Hepatocyte (in vitro differentiated cells): ENCODE results near the gene CNIH2. TPM values are rescaled to one million over a fixed set of nuclear protein-coding genes. Genes with fewer than 3 reads are reported as not detected.

Experiments used
- DNase-seq: peaks from one replicate; pipeline ENCODE4 v3.0.0-alpha.2; 2016; ENCODE audit warnings: low spot score
- H2AFZ ChIP-seq: fragments of 200-600 bp; sonication (generic); 2 replicates; pipeline ENCODE4 v1.6.0; 2016; ENCODE audit warnings: antibody characterized with exemption, mild to moderate bottlenecking
- H3K27ac ChIP-seq: fragments of 200-600 bp; sonication (generic); 2 replicates; pipeline ENCODE4 v1.5.1; 2016; ENCODE audit warnings: mild to moderate bottlenecking
- H3K27me3 ChIP-seq: fragments of 200-600 bp; sonication (generic); 2 replicates; pipeline ENCODE4 v1.6.1; 2016
- H3K36me3 ChIP-seq: fragments of 200-600 bp; sonication (generic); replicated peaks from 2 replicates; pipeline ENCODE4 v1.5.1; 2016; ENCODE audit warnings: low read depth; ENCODE audit not compliant: insufficient read depth
- H3K4me1 ChIP-seq: fragments of 200-600 bp; sonication (generic); 2 replicates; pipeline ENCODE4 v1.5.1; 2016; ENCODE audit warnings: mild to moderate bottlenecking, moderate library complexity; ENCODE audit not compliant: insufficient read depth
- H3K4me2 ChIP-seq: fragments of 200-600 bp; sonication (generic); 2 replicates; pipeline ENCODE4 v1.6.0; 2016
- H3K4me3 ChIP-seq: fragments of 200-600 bp; sonication (generic); 2 replicates; pipeline ENCODE4 v1.5.1; 2016; ENCODE audit warnings: mild to moderate bottlenecking
- H3K79me2 ChIP-seq: fragments of 200-600 bp; sonication (generic); 2 replicates; pipeline ENCODE4 v1.6.0; 2017; ENCODE audit warnings: mild to moderate bottlenecking
- H3K9me2 ChIP-seq: fragments of 200-600 bp; sonication (generic); replicated peaks from 2 replicates; pipeline ENCODE4 v1.6.0; 2017; ENCODE audit warnings: mild to moderate bottlenecking; ENCODE audit not compliant: insufficient read depth
- H3K9me3 ChIP-seq: fragments of 200-600 bp; sonication (generic); 2 replicates; pipeline ENCODE4 v1.5.1; 2016; ENCODE audit warnings: low read depth, mild to moderate bottlenecking
- H4K20me1 ChIP-seq: fragments of 200-600 bp; sonication (generic); 2 replicates; pipeline ENCODE4 v1.6.0; 2016; ENCODE audit warnings: mild to moderate bottlenecking; ENCODE audit not compliant: insufficient read depth, poor library complexity, severe bottlenecking
- EZH2 ChIP-seq: fragments of 200-600 bp; sonication (generic); IDR thresholded peaks from 2 replicates; pipeline ENCODE4 v1.6.1; 2016; ENCODE audit warnings: antibody characterized with exemption, mild to moderate bottlenecking, borderline replicate concordance
- EZH2phosphoT487 ChIP-seq: fragments of 200-600 bp; sonication (generic); IDR thresholded peaks from one replicate; pipeline ENCODE4 v1.6.1; 2018; ENCODE audit warnings: antibody characterized with exemption, mild to moderate bottlenecking, low read depth, moderate library complexity; ENCODE audit not compliant: unreplicated experiment, severe bottlenecking
- WGBS: methylation state at CpG from one replicate; pipeline ENCODE4 v1.1.6; 2016; ENCODE audit warnings: low lambda C conversion rate; ENCODE audit errors: missing lambda C conversion rate; 5-methylcytosine and 5-hydroxymethylcytosine counted together
- polyA plus RNA-seq: library from polyadenylated mRNA; unstranded; fragments of >200 nt; fragmentation: Nextera tagmentation; extraction: Ambion mirVana; gene quantifications from 2 replicates; pipeline ENCODE4 v1.2.1, GENCODE V29; 2016
- total RNA-seq: library from RNA; depleted of rRNA; stranded (reverse); fragments of >200 nt; gene quantifications from 2 replicates; pipeline ENCODE4 v1.2.3, GENCODE V29; 2014
- TF ChIP-seq, protein P1 (sequence below): fragments of 200-600 bp; sonication (generic); IDR thresholded peaks from 2 replicates; pipeline ENCODE4 v1.5.1; 2016; ENCODE audit warnings: antibody characterized with exemption, mild to moderate bottlenecking; ENCODE audit not compliant: poor library complexity

CNIH2 gene
- total and polyA plus RNA-seq, 2 experiments from 2014 or later = 1.7 to 6.2 TPM

DNA sequence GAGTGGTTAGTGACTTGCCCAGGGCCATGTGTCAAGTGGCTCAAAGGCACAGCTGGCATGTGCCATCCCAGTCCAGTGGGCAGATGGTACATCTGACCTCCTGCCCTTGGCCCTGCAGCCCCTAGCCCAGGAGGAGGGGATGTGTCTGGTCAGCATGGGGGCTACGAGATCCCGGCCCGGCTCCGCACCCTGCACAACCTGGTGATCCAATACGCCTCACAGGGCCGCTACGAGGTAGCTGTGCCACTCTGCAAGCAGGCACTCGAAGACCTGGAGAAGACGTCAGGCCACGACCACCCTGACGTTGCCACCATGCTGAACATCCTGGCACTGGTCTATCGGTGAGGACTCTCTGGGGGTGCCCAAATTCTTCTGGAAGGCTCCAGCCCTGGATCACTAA lies 15.3 kb upstream of the CNIH2 start:
- WGBS = over 99% methylated on average over 12 of the region's 12 CpGs
- Histone ChIP-seq H3K4me3 (no peak overlapping the region), H3K79me2 (peaks cover 17% of the 10 kb centered on the region), H3K27me3 (no peaks in the 10 kb centered on the region), H3K4me1 (peaks cover 11% of the 10 kb centered on the region), H2AFZ (no peak overlapping the region), H3K4me2 (no peak overlapping the region), H3K27ac (no peak overlapping the region), H4K20me1 (peaks cover 8% of the 10 kb centered on the region), H3K36me3 (no peaks in the 10 kb centered on the region), H3K9me3 (no peaks in the 10 kb centered on the region), H3K9me2 (no peaks in the 10 kb centered on the region)
- TF ChIP-seq, protein P1, sequence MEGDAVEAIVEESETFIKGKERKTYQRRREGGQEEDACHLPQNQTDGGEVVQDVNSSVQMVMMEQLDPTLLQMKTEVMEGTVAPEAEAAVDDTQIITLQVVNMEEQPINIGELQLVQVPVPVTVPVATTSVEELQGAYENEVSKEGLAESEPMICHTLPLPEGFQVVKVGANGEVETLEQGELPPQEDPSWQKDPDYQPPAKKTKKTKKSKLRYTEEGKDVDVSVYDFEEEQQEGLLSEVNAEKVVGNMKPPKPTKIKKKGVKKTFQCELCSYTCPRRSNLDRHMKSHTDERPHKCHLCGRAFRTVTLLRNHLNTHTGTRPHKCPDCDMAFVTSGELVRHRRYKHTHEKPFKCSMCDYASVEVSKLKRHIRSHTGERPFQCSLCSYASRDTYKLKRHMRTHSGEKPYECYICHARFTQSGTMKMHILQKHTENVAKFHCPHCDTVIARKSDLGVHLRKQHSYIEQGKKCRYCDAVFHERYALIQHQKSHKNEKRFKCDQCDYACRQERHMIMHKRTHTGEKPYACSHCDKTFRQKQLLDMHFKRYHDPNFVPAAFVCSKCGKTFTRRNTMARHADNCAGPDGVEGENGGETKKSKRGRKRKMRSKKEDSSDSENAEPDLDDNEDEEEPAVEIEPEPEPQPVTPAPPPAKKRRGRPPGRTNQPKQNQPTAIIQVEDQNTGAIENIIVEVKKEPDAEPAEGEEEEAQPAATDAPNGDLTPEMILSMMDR = no peak
- TF ChIP-seq EZH2phosphoT487 = no peak
- no peak for DNase-seq

DNA sequence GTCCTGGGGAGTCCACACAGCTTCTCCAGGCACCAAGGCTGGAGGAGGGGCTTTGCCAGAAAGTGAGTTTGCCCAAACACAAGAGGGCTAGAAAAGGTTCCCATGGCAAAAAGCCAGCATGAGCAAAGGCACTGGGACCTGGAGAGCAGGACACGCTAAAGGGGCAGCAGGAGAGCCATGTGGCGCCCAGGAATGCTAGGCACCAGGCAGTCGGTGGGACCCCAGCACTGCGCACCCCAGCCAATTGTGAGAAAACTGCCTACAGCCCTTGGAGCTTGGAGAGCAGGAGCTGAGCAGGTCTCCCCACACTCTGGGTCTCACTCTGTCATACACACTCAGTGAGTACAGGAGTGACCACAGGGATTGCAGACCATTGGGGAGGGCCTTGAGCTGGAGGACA lies 14.7 kb upstream of the CNIH2 start:
- Histone ChIP-seq H3K4me2 (no peak overlapping the region), H2AFZ (no peak overlapping the region), H3K4me1 (peaks cover 11% of the 10 kb centered on the region), H3K79me2 (peaks cover 17% of the 10 kb centered on the region), H3K36me3 (no peaks in the 10 kb centered on the region), H3K27me3 (no peaks in the 10 kb centered on the region), H3K9me3 (no peaks in the 10 kb centered on the region), H3K4me3 (no peak overlapping the region), H3K9me2 (no peaks in the 10 kb centered on the region), H3K27ac (no peak overlapping the region), H4K20me1 (peaks cover 8% of the 10 kb centered on the region)
- no peak for TF ChIP-seq EZH2phosphoT487
- TF ChIP-seq, protein P1 = no peak
- TF ChIP-seq EZH2 = no peak
- 98% methylated on average over 4 of the region's 4 CpGs for WGBS
- no peak for DNase-seq

DNA sequence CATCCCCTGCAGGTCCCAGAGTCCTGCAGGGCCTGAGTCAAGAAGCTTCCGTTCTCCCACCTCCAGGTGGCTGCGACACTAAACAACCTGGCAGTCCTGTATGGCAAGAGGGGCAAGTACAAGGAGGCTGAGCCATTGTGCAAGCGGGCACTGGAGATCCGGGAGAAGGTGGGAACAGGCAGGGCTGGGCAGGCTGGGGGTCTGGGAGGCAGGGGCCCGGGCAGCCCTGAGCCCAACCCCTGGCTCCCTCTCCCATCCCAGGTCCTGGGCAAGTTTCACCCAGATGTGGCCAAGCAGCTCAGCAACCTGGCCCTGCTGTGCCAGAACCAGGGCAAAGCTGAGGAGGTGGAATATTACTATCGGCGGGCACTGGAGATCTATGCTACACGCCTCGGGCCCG lies 14.2 kb upstream of the CNIH2 start:
- H2AFZ ChIP-seq = no peak overlapping the region
- peaks cover 5% of the 10 kb centered on the region for H4K20me1 ChIP-seq
- no peaks in the 10 kb centered on the region for H3K9me3 ChIP-seq
- no peaks in the 10 kb centered on the region for H3K9me2 ChIP-seq
- H3K4me2 ChIP-seq = no peak overlapping the region
- H3K27ac ChIP-seq = no peak overlapping the region
- no peak for DNase-seq
- peaks cover 6% of the 10 kb centered on the region for H3K4me1 ChIP-seq
- H3K79me2 ChIP-seq = peaks cover 14% of the 10 kb centered on the region
- H3K27me3 ChIP-seq = no peaks in the 10 kb centered on the region
- H3K36me3 ChIP-seq = no peaks in the 10 kb centered on the region
- no peak for TF ChIP-seq EZH2phosphoT487
- WGBS = 96% methylated on average over 7 of the region's 10 CpGs
- no peak overlapping the region for H3K4me3 ChIP-seq

DNA sequence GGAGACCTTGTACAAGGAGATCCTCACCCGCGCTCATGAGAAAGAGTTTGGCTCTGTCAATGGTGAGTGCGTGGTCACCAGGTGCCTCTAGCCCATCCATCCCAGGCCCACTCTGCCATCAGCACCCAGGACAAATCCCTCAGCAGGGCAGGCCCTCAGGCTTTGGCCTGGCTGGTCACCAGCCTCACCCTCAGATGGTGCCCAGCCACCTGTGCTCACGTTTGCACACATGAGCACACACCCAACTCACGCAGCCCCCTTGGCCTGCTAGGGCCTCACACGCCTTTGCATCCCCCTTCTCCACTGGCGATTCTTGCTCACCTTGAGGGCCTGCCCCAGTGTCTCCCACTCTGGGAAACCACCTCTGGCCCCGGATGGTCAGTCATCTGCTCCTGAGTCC lies 13.6 kb upstream of the CNIH2 start:
- H3K36me3 ChIP-seq = no peaks in the 10 kb centered on the region
- TF ChIP-seq EZH2phosphoT487 (no peak), EZH2 (no peak)
- TF ChIP-seq, protein P1 = no peak
- peaks cover 3% of the 10 kb centered on the region for H4K20me1 ChIP-seq
- 93% methylated on average over 8 of the region's 8 CpGs for WGBS
- H3K79me2 ChIP-seq = peaks cover 14% of the 10 kb centered on the region
- H2AFZ ChIP-seq = no peak overlapping the region
- H3K27me3 ChIP-seq = no peaks in the 10 kb centered on the region
- H3K4me3 ChIP-seq = no peak overlapping the region
- H3K4me2 ChIP-seq = no peak overlapping the region
- H3K9me2 ChIP-seq = no peaks in the 10 kb centered on the region
- H3K27ac ChIP-seq = no peak overlapping the region
- DNase-seq = no peak
- H3K4me1 ChIP-seq = peaks cover 3% of the 10 kb centered on the region
- H3K9me3 ChIP-seq = no peaks in the 10 kb centered on the region
